ENCODE measurements around the gene SUPT4H1.

DNA sequence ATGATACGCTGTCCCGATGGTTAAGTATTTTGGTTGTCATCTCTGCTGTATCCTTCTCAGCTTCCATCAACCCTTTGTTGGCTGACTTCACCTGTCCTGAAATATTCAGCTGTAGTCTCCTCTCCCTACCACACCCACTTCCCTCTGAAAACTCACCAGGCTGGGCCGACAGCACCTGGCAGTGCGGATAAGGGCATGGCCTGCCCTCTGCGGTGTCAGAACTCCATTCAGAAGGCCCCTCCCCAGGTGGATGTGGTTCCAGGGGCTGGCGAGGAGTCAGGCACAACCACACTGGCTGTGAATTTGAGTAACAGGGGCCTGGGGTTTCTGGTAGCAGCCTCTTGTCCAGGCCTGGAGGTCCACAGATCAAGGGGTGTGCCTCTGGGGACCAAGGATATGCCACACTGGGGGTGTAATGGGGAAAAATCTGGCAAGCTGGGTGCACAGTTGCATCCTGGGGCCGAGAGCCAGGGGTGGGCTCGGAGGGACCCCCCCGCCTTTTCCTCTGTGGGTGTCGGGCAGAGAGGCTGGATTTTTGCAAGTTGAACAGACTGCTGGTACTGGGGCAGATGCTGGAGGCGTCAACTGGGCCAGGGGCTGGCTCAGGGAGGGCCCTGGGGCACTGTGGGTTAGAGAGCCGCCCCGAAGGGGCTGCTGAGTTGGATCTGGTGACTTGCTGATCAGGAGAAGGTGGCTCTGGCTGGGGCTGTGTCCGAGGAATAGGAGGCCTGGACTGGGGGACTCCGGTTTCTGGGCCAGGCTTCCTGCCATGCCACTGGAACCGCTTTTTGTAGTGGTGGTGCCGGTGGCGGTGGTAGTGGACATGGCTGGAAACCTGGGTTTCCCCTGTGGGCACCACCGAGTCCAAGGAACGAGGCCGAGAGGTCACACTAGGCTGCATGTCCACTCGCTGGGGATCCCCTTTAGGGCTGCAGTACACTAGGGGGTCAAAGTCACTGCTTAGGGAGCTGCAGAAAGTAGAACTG is 5.6 kb upstream of the SUPT4H1 start:
- TF ChIP-seq, protein P1, sequence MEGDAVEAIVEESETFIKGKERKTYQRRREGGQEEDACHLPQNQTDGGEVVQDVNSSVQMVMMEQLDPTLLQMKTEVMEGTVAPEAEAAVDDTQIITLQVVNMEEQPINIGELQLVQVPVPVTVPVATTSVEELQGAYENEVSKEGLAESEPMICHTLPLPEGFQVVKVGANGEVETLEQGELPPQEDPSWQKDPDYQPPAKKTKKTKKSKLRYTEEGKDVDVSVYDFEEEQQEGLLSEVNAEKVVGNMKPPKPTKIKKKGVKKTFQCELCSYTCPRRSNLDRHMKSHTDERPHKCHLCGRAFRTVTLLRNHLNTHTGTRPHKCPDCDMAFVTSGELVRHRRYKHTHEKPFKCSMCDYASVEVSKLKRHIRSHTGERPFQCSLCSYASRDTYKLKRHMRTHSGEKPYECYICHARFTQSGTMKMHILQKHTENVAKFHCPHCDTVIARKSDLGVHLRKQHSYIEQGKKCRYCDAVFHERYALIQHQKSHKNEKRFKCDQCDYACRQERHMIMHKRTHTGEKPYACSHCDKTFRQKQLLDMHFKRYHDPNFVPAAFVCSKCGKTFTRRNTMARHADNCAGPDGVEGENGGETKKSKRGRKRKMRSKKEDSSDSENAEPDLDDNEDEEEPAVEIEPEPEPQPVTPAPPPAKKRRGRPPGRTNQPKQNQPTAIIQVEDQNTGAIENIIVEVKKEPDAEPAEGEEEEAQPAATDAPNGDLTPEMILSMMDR (conservative IDR thresholded peaks at IDR 0.05; ENCODE audit: low read depth in 2 of 2), result no peak
- no peak for TF ChIP-seq EZH2phosphoT487 (IDR thresholded peaks at IDR 0.05; ENCODE audit: unreplicated experiment)
- TF ChIP-seq, protein P2, sequence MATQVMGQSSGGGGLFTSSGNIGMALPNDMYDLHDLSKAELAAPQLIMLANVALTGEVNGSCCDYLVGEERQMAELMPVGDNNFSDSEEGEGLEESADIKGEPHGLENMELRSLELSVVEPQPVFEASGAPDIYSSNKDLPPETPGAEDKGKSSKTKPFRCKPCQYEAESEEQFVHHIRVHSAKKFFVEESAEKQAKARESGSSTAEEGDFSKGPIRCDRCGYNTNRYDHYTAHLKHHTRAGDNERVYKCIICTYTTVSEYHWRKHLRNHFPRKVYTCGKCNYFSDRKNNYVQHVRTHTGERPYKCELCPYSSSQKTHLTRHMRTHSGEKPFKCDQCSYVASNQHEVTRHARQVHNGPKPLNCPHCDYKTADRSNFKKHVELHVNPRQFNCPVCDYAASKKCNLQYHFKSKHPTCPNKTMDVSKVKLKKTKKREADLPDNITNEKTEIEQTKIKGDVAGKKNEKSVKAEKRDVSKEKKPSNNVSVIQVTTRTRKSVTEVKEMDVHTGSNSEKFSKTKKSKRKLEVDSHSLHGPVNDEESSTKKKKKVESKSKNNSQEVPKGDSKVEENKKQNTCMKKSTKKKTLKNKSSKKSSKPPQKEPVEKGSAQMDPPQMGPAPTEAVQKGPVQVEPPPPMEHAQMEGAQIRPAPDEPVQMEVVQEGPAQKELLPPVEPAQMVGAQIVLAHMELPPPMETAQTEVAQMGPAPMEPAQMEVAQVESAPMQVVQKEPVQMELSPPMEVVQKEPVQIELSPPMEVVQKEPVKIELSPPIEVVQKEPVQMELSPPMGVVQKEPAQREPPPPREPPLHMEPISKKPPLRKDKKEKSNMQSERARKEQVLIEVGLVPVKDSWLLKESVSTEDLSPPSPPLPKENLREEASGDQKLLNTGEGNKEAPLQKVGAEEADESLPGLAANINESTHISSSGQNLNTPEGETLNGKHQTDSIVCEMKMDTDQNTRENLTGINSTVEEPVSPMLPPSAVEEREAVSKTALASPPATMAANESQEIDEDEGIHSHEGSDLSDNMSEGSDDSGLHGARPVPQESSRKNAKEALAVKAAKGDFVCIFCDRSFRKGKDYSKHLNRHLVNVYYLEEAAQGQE (IDR thresholded peaks at IDR 0.05; ENCODE audit: unreplicated experiment), result no peak
- TF ChIP-seq, protein P3, sequence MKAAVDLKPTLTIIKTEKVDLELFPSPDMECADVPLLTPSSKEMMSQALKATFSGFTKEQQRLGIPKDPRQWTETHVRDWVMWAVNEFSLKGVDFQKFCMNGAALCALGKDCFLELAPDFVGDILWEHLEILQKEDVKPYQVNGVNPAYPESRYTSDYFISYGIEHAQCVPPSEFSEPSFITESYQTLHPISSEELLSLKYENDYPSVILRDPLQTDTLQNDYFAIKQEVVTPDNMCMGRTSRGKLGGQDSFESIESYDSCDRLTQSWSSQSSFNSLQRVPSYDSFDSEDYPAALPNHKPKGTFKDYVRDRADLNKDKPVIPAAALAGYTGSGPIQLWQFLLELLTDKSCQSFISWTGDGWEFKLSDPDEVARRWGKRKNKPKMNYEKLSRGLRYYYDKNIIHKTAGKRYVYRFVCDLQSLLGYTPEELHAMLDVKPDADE (IDR thresholded peaks at IDR 0.05), result no peak
- TF ChIP-seq CREB1 (CRISPR knock-in tag; IDR thresholded peaks at IDR 0.05; ENCODE audit: low read depth), result no peak
- TF ChIP-seq EZH2 (IDR thresholded peaks at IDR 0.05; ENCODE audit: low read depth, unreplicated experiment), result no peak
- TF ChIP-seq, protein P4, sequence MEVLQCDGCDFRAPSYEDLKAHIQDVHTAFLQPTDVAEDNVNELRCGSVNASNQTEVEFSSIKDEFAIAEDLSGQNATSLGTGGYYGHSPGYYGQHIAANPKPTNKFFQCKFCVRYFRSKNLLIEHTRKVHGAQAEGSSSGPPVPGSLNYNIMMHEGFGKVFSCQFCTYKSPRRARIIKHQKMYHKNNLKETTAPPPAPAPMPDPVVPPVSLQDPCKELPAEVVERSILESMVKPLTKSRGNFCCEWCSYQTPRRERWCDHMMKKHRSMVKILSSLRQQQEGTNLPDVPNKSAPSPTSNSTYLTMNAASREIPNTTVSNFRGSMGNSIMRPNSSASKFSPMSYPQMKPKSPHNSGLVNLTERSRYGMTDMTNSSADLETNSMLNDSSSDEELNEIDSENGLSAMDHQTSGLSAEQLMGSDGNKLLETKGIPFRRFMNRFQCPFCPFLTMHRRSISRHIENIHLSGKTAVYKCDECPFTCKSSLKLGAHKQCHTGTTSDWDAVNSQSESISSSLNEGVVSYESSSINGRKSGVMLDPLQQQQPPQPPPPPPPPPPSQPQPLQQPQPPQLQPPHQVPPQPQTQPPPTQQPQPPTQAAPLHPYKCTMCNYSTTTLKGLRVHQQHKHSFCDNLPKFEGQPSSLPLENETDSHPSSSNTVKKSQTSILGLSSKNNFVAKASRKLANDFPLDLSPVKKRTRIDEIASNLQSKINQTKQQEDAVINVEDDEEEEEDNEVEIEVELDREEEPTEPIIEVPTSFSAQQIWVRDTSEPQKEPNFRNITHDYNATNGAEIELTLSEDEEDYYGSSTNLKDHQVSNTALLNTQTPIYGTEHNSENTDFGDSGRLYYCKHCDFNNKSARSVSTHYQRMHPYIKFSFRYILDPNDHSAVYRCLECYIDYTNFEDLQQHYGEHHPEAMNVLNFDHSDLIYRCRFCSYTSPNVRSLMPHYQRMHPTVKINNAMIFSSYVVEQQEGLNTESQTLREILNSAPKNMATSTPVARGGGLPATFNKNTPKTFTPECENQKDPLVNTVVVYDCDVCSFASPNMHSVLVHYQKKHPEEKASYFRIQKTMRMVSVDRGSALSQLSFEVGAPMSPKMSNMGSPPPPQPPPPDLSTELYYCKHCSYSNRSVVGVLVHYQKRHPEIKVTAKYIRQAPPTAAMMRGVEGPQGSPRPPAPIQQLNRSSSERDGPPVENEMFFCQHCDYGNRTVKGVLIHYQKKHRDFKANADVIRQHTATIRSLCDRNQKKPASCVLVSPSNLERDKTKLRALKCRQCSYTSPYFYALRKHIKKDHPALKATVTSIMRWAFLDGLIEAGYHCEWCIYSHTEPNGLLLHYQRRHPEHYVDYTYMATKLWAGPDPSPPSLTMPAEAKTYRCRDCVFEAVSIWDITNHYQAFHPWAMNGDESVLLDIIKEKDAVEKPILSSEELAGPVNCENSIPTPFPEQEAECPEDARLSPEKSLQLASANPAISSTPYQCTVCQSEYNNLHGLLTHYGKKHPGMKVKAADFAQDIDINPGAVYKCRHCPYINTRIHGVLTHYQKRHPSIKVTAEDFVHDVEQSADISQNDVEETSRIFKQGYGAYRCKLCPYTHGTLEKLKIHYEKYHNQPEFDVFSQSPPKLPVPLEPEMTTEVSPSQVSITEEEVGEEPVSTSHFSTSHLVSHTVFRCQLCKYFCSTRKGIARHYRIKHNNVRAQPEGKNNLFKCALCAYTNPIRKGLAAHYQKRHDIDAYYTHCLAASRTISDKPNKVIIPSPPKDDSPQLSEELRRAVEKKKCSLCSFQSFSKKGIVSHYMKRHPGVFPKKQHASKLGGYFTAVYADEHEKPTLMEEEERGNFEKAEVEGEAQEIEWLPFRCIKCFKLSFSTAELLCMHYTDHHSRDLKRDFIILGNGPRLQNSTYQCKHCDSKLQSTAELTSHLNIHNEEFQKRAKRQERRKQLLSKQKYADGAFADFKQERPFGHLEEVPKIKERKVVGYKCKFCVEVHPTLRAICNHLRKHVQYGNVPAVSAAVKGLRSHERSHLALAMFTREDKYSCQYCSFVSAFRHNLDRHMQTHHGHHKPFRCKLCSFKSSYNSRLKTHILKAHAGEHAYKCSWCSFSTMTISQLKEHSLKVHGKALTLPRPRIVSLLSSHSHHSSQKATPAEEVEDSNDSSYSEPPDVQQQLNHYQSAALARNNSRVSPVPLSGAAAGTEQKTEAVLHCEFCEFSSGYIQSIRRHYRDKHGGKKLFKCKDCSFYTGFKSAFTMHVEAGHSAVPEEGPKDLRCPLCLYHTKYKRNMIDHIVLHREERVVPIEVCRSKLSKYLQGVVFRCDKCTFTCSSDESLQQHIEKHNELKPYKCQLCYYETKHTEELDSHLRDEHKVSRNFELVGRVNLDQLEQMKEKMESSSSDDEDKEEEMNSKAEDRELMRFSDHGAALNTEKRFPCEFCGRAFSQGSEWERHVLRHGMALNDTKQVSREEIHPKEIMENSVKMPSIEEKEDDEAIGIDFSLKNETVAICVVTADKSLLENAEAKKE (CRISPR knock-in tag; IDR thresholded peaks at IDR 0.05), result no peak
- TF ChIP-seq STAT1 (IDR thresholded peaks at IDR 0.05; ENCODE audit: unreplicated experiment), result no peak
- TF ChIP-seq POLR2AphosphoS5 (IDR thresholded peaks at IDR 0.05; ENCODE audit: low read depth), result no peak
